GM10266 (cell line): Measurements from ENCODE around the gene SLC22A7.

Experiments
- DNase-seq: peaks from one replicate; pipeline ENCODE4 v3.0.0; 2012; ENCODE audit errors: extremely low spot score
- CTCF ChIP-seq: IDR thresholded peaks from 2 replicates; pipeline ENCODE4 v1.5.1; 2012; ENCODE audit warnings: mild to moderate bottlenecking, low read depth; ENCODE audit not compliant: control insufficient read depth, insufficient read depth; ENCODE audit errors: missing control alignments

Gene SLC22A7

GRCh38 chr6:43290339-43290904, 7.6 kb upstream of the SLC22A7 start:
- DNase-seq: no peak
- TF ChIP-seq CTCF: no peak

- DNase-seq: no peak
- TF ChIP-seq CTCF: no peak
Observed at GRCh38 chr6:43290905-43291355, 7.1 kb upstream of the SLC22A7 start.

- no peak for TF ChIP-seq CTCF
Observed at GRCh38 chr6:43291708-43292107, 6.4 kb upstream of the SLC22A7 start.

GRCh38 chr6:43292341-43292740, 5.7 kb upstream of the SLC22A7 start:
- TF ChIP-seq CTCF: no peak
- DNase-seq: no peak

More at GRCh38 chr6:43291708-43292107, 6.4 kb upstream of the SLC22A7 start:
- no peak for DNase-seq

- TF ChIP-seq CTCF: no peak
- DNase-seq: no peak
Observed at GRCh38 chr6:43292763-43293318, 5.2 kb upstream of the SLC22A7 start.

DNA sequence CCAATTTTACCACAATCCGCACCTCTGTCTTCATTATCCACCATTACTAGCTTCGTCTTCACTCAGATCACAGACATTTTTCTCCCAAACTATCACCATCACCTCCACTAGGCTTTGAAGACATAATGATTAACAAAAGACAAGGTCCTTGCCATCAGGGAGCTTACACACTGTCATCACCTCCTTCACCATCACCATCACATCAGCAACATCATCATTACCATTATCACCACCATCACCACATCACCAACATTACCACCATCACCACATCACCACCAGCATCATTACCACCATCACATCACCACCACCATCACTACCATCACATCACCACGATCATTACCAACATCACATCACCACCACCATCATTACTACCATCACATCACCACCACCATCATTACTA, 4.4 kb upstream of the SLC22A7 start:
- TF ChIP-seq CTCF: no peak
- DNase-seq: no peak

GRCh38 chr6:43294536-43294935, 3.5 kb upstream of the SLC22A7 start:
- TF ChIP-seq CTCF: no peak

More at GRCh38 chr6:43294536-43294935, 3.5 kb upstream of the SLC22A7 start:
- no peak for DNase-seq
